ENCODE results near the gene RAET1G.
A peak's percentile ranks its signal among the peaks of the same experiment; 100 is the strongest.
"Not testable (repeated sequence)": the region's sequence is repeated elsewhere in the genome, so short reads cannot be mapped to it uniquely, and the experiment has no call there.

The RAET1G gene

DNA sequence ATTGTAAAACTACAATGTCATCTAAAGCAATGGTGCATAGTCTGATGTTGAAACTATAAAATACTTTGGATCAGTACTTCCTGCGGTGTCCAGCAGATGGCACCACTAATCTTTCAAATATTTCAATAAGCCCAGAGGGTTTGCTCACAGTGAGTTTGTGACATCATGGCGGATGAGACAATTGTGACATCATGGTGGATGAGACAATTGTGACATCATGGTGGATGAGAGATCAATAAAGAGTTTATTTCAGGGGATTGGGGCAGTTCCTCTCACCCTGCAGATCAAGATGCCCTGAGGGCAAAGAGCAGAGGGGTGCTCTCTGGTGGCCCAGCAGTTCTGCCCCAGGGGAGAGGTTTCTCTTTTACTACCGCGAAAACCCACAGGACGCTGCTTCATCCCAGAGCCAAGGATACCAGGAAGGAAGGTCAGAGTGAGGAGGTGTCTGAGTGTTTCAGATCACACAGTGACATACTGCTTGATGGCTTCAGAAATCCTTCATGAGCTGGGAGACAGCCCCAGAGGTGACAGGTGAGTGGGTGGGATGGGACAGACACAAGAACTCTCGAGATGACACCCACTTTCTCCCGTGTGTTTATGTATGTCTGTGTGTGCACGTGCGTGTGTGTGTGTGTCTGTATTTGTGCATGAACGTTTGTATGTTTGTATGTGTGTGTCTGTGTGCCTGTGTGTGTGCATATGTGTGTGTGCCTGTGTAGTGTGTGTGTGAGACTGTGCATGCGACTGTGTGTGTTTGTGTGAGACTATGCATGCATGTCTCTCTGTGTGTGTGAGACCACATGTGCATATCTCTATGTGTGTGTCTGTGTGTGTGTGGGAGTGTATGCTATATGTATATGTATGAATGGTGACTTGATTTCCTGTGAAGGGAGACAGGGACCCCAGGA lies 11.6 kb upstream of the RAET1G start:
- DNase-seq (ENCODE audit: low spot score): peak; percentile 54

DNA sequence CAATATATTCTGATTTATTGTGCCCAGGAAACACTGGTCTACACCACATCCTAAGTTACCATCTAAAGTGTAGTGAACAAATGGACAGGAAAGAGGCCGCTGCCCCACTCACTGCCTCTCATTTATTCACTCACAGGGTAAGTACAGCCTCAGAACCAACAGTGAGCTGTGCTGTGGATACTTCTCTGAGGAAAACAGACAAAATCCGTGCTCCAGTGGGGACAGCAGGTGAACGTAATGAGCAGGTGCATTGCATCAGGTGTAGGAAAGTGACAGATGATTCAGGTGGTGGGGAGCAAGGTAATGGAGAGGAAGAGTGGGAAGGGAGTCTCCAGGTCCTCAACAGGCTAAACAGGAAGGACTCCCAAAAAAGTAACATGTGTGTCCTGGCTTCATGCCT lies 10.5 kb upstream of the RAET1G start:
- DNase-seq (ENCODE audit: low spot score): no peak

DNA sequence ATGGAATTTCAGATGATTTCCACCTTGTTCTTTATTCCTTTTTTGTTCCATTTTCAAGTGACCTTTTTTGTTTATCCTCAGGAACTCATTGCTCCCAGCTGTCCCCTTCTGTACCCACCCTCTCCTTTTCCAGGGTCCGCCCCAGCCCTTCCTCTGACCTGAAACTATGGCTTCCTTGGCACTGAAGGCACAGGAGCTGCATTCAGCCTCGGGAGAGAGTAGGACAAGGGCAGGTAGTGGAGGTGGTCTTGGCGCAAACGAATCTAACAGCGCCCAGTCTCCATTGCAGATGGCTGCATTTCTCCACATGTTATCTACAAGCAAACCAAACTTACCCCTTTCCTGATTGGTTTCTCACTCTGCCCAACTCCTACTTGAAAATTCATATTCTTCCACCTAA lies 10.1 kb upstream of the RAET1G start:
- no peak for DNase-seq (ENCODE audit: low spot score)

DNA sequence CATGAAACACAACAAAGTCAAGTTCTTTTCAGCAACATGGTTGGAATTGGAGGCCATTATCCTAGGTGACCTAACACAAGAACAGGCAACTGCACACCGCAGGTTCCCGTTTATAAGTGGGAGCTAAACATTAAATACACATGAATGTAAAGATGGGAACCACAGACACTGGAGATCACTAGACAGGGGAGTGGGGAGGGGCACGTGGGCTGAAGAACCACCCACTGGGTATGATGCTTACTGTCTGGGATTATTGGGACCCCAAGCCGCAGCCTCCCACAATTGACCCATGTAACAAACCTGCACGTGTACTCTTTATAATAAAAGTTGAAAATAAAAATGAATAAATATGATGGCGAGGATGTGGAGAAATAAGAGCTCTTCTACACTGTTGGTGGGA lies 8.6 kb upstream of the RAET1G start:
- no peak for DNase-seq (ENCODE audit: low spot score)

DNA sequence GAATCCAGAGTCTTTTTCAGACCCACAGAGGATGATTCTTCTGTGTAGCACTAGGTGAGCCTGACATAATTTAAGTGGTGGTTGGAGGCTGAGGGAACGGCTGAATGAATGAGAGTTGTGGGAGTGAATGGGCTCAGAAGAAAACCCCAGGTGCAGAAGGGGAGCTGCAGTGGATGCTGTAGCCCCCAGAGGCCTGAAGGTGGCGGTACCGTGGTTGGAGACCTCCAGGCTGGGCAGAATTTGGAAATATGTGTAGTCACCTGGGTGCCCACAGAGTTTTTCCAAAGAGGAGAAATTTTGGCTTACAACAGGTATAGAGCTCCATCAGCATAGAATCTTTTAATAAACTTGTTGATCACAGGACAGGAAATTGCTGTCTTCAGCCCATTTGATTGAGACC lies 6.5 kb upstream of the RAET1G start:
- no peak for DNase-seq (ENCODE audit: low spot score)

DNA sequence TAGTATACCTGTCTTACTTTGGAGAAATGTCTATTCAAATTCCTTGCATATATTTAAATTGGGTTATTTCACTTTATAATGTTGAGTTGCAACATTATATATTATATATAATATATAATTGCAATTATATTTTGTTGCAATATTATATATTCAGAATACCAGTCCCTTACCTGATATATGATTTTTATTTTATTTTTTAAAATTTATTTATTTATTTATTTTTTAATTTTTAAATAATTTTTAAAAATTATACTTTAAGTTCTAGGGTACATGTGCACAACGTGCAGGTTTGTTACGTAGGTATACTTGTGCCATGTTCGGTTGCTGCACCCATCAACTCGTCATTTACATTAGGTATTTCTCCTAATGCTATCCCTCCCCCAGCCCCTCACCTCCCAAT lies 4.1 kb upstream of the RAET1G start:
- DNase-seq (ENCODE audit: low spot score): not testable (repeated sequence)

DNA sequence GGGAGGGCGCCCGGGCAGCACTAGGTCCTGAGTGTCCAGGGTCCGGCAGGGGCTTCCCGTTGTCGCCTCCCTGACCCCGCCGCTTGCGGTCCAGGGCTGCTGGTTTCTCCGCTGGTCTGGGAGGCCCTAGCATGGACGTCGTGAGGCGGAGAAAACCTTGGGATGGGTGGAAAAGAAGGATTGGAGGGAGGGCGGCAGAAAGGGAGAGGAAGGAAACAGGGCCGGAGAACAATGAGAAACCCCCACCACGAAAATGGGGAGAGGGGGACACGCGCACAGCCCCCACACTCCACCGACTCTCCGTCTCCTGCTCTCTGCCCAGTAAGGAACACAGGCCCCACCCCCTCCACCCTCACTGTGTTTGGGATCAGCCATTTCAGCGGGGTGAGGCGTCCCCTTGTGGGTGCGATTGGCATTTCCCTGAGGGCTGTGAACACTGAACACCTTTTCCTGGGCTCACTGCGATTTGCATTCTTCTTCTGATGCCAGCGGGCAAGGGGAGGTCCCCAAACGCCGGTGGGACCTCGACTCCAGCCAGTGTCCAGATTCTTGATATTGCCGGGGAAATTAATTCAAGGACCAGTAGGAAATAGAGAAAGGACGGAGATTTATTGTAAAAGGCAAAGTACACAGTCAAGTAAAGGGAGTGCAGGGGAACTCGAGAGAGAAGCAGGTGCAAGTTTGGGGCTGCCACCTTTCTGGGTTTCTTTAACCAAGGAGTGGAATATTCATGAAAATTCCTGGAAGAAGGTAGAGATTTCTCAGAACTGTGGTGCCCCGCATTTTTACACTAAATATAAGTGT lies 3.3 kb upstream of the RAET1G start:
- DNase-seq (ENCODE audit: low spot score): peak; percentile 75

DNA sequence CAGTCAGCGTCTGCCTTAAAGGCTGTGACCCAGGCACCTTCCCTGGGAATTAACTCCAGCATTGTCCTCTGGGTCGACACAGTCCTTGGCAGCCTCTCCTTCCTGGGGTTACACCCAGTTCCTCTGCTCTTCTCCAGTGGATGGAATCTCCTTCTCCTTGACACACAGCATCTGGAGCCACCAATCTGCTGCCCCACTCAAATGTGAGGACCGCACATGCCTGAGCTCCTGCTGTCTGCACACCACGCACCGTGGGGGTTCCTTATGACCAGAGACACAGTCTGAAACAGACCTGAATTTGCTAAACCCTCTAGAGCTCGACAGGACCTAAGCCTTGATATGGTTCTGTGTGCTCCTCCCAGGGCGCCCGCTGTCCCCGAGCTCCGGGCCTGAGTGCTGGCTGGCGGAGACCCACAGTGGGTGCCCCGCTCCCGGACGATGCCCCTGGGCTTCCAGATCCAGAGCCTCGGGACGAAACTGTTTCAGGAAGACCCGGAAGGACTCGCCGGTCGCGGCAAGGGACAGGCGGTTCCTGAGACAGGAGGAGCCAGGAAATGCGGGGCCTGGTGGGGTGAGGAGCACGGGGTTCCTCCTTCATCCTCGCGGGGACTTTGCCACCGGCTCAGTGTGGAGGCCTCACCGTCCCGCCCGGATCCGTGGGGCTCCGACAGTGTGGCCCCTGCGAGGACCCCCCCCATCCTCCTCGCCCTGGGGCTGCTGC lies 2.5 kb upstream of the RAET1G start:
- peak; percentile 25 for DNase-seq (ENCODE audit: low spot score)

DNA sequence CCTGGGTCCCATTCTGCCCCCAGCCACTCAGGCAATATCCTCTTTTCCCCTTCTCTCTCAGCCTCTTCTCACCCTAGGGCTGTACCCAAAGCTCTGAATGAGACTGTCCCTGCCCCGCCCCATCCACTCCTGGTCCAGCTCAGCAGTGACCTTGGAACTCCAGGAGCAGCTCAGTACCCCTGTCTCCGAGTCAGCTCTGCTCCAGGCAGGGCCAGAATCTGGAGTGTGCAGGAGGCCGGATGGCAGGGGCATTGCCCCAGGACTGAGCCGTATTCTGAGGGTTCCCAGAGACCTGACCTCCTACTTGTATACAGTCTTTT lies 2.0 kb upstream of the RAET1G start:
- no peak for DNase-seq (ENCODE audit: low spot score)

DNA sequence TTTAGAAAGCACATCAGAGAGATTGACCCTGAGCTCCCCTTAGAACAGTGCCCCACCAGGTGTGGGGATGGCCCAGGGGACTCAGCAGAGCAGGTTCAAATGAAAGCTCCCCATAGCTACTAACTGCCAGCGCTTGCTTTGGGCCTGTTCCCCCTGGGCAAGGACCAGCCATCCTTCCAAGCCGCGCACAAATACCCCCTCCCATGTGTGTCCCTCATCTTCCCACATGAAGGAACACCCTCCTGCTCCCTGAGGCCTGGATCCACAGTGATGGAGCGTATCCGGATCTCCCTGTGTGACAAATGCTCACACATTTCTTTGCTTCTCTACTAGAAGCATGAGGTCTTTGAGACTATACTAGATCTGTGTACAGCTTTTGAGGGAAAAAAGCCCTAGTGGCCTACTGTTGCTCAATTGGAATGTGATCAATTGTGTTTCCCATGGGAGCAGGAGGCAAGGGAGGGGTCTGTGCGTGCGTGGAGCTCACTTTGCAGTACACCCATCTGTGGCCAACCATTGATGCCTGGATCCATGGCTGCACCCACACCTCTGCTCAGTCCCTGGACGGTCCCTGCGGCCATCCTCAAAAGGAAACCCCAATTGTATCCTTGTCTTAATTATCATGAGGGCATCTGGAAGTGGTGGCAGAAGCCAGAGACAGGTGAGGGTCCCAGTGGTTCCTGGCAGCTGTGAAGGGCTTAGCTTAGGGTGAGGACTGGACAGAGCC lies 1.4 kb upstream of the RAET1G start:
- no peak for DNase-seq (ENCODE audit: low spot score)

DNA sequence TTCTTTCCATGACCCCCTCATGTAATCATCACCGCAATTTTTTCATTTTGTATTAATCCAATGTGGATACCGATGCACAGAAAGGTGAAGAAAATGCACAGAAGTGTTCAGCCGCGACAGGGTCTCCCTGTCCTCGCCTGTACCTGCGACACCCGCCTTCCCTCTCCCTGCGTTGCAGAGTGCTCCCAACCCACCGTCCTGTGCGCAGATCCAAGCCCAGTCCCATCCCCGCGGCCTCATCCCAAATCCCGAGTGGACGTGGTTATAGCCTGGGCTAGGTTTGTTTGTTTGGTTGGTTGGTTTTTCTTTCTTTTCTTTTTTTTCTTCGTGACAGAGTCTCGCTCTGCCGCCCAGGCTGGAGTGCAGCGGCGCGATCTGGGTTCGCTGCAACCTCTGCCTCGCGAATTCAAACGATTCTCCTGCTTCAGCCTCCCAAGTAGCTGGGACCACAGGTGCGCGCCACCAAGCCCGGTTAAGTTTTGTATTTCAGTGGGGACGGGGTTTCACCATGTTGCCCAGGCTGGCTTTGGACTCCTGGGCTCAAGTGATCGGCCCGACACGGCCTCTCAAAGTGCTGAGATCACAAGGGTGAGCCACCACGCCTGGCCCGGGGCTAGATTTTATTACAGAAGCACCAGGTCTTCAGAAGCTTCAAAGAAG lies 536 bp upstream of the RAET1G start:
- DNase-seq (ENCODE audit: low spot score): no peak

DNA sequence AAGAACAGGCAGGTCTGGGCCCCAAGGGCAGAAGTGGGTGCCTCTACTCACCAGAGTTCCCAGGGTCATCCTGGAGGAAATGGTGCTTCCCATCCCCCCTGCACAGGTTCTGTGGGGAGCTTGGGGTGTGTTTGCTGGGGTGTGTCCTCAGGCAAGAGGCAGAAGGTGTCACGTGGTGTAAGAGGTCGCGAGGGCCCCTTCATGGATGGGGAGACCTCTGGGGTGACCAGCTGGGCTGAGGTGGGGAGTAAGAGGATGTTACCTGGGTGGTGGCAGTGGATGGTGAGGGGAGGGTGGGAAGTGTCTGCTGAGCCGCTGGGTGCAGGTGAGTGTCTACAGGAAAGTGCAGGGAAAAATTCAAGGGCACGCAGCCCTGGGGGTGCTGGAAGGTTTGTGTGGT lies 830 bp downstream of the RAET1G start:
- not testable (repeated sequence) for DNase-seq (ENCODE audit: low spot score)

DNA sequence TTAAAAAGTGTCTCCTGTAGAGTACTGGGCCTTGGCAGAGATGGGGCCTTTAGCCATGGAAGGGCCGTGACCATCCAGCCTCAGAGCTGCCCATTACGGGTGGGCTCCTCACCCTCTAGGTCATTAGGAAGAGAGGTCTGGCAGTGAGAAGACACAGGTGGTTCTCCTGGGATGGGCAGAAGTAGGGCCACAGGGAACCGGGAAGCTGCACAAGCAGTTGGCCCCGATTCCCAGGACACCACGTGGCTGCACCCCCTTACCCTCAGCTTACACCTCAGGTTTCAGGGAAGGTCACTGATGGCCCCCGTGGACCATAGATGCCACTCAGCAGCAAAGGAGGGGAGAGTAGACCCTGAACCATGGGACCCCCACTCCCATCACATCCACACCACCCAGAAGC lies 1.6 kb downstream of the RAET1G start:
- DNase-seq (ENCODE audit: low spot score): no peak

DNA sequence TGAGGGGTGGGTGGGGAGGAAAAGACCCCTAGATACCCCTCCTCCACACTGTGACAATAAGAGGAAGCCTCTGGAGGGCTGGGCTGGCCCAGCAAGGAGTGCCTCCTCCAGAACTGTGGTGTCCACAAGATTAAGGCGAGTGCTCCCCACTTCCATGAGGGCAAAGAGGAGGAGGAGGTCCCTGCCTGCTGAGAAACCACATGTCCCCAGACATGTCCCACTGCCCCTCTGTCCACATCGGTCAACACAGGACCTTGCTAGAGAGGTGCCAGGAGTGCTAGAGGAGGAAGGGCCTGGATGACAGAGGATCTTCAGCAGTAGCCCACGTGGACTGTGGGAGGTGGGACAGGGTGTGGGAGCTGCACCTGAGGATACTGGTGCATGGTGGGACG lies 3.1 kb downstream of the RAET1G start:
- DNase-seq (ENCODE audit: low spot score): no peak

DNA sequence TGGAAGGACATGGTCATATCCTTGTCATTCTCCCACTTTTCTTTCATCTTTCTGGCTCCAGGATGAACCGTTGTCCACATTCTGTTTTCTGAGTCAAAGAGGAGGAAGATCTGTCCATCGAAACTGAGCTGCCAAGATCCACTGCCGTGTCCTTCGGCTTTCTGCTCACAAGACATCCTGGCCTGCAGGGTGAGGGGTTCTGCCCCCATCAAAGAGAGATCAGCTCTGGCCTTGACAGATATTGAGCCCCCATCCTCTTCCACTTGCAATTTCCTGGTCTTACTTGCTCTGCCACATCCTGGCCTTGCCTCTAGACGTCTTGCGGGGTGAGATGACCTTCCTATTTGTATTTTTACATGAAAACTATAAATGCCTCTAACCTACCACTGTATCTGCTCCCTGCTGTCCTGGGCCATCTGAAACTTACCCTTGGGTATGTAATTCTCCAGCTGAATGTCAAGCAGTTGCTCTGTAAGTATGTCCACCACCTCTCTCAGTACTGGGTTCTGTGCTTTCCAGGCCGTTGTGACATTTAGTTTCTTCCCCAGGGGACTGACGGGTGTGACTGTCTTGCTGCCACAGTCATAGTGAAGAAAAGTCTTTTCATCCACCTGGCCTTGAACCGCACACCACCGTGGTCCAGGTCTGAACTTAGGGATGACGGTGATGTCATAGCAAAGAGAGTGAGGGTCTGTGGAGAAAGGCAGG lies 3.6 kb downstream of the RAET1G start:
- DNase-seq (ENCODE audit: low spot score): not testable (repeated sequence)

DNA sequence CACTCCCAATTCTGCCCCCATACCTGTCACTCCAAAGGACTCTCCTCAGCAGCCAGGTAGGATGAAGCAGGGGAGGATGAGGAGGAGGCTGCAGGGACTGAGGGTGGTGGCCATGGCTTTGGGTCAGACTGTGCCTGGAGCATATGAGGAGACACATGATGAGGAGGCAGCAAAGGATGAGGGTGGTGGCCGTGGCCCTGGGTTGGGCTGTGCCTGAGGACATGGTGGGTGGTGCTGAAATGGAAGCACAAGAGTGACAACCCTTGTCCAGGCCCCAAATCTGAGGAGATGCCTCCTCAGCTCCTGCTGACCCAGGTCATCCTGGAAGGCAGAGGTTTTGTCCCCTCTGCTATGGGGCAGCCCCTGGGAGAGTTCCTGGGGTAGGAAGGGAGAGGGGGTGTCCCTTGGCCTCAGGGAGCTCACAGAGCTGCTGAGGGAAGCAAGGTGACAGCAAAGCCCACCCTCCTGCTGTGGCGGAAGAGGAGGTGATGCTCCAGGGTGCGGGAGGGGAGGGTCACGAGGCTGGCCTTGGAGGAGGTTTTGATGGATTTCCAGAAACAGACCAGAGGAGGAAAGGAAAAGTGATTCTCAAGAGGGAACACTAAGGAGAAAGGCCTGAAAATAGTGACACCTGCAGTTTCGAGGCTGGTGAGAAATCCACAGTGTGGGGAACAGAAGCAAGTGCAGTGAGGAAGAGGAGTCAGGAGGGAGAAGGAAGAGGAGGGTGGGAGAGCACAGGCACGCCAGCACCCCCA lies 4.6 kb downstream of the RAET1G start:
- no peak for DNase-seq (ENCODE audit: low spot score)

DNA sequence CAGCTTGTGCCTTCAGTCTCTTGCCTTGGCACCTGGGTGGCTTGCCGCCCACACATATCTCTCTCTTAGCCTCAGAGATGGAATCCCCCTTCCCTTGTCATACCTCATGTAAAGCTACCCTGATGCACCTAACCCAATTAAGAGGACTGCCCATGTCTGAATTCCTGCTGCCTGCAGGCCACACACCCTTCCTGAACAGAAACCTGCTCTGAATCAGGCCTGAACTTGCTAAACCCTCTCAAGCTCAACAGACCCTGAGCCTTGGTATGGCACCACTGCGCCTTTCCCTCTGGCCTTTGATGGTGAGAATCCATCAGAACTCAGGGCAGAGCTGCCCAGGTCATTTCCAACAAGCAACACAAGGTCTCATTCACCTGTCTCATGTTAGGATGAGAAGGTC lies 5.2 kb downstream of the RAET1G start:
- DNase-seq (ENCODE audit: low spot score): no peak

DNA sequence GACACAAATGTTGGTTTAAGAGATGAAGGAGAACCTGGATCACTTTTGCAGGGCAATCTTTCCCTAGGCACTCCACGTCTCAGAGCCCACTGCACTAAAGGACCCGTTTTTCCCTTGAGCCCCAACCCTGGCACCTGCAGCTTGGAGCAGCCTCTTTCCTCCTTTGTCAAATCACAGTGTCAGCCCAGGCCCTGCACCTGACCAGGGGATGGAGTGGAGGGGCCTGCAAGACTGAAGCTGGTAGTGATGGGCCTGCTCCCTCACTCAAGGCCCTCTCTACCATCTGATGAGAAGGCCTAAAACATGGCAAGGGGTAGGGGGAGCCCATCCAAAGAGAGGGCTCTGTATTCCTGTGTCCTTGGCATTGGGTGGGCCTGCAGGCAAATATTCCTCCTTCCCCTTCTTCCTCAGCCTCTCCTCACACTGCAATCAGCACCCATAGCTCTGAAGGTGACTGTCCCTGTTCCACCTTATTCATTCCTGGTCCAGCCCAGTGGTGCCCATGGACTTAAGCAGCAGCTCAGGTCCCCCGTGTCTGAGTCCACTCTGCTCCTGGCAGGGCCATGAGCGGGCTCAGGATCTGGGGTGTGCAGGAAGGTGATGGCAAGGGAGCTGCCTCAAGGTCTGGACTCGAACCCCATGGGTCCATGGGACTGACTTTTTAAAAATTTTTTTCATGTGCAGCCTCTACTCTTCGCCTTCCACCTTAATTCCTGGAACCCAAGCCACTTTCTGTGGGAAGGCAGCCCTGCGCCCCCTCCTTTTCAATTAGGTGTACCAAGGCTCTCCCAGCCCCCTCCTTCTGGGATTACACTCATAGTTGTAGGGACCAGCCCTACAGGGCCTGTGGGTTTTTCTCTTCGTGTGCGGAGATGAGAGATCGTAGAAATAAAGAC lies 6.7 kb downstream of the RAET1G start:
- DNase-seq (ENCODE audit: low spot score): no peak

Measured in AG20443 (cell line).